A172 (cell line): ENCODE results near the gene ZNF672. TPM values are rescaled to one million over a fixed set of nuclear protein-coding genes. Genes with fewer than 3 reads are reported as not detected.
"Not testable (repeated sequence)": the region's sequence is repeated elsewhere in the genome, so short reads cannot be mapped to it uniquely, and the experiment has no call there.

ENCODE experiments used
- DNase-seq: peaks from one replicate; pipeline ENCODE4 v3.0.0-alpha.2; 2015; ENCODE audit warnings: low spot score
- total RNA-seq: library from RNA; depleted of rRNA; stranded (reverse); fragments of >200 nt; shearing (Covaris generic); gene quantifications from 2 replicates; pipeline ENCODE4 v1.2.3, GENCODE V29; 2014

ZNF672 gene
- total RNA-seq, 1 experiment from 2014 or later, result 28.3 TPM

- DNase-seq, result no peak
Observed at GRCh38 chr1:248812736-248813425, 25.1 kb upstream of the ZNF672 start.

DNA sequence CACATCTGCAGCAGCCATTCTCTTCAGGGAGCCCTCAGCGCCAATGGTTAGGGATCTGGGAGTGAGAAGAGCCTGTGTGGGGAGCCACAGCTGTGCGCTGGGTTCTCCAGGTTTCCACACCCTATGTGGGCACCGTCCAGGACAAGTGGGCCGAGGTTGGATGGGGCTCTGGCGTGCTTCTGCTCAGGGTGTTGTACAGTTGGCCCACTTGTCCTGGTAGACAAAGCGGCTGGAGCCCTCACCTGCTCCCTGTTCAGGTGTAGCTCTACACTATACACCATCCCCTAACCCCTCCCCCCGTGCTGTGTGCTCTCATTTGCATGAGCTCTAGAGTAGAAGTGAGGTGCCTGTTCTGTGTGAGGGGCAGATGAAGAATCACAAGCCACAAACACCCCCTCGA is 24.5 kb upstream of the ZNF672 start:
- no peak for DNase-seq

DNA sequence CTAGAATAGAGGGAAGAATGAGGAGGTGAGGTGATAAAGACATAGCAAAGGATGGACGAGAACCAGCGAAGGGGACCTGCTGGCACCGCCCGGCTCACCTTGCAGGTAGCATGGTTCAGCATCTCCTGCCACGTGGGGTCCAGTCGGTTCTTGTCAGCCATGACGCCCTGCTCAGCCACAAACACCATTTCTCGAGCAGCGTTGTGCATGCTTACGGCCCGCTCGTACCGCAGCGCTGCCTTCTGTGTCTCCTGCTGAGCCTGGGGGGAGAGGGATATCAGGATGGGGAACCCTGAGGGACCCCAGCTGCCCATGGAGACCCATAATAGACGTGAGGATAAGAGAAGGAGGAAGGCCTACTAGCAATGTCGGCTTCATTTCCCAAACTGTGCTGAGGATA is 23.7 kb upstream of the ZNF672 start:
- DNase-seq, result no peak

DNA sequence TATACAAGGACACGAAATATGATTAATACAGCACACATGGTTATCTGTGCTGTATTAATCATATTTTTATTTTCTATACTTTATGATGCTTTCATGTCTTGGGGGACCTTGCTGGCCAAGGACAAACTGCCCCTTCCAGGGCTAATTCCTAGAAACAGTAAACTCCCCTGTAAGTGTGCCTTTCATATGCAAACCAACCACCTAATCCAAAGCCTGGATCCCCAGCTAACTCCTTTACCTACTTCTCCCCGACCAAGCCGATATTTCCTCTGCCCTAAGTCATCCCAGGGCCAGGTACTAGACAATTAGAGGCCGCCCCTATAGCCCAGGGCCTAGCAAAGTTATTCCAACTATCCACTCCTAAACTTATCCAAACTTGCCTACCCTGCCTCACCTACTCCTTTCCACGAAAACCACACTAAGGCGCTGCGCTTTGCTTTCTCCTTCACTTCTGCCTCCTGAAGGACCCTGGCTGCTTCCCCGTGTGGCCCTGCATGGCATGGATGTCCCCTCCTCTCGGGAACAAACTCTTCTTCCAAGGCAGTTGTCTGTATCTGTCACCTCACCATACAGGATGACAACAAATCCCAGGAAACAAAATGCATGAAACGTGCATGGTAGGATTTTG is 22.5 kb upstream of the ZNF672 start:
- DNase-seq, result no peak

DNA sequence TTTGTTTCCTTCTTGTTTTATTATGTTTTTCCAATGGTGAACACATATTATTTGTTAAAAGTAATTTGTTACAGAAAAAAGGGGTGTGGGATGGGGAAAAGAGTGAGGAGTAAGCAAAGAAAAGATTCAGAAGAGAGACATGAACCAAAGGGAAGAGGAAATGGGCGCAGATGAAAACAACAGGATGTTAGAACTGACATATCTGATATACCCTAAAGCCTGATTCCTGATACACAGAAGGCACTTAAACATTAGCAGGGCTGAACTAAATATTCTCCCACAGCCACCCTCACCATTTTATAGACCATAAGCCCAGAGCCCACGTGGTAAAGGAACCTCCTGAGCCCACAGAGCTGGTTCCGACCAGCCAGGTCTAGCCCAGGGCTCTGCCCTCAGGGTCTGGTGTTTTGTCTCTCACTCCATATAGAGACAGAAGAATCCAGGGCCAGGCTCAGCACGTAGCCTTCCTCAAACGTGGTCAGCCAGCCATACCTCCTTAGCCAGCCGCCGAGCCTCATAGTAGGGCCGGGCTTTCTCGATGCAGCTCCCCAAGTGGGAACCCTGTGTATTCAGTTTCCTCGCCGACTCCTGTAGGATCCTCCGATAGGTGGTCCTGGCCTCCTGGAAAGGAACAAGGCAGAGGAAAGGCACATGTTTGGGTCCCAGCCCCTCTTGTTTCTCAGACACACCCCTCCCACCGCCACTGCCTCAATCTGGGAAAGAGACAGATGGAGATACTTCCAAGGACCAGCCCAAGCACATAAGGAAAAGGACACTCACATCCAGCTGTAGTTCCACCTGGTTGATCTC is 21.8 kb upstream of the ZNF672 start:
- no peak for DNase-seq

GRCh38 chr1:248817065-248817464 is 21.0 kb upstream of the ZNF672 start:
- DNase-seq, result no peak

- DNase-seq, result no peak
Observed at GRCh38 chr1:248818505-248819374, 19.3 kb upstream of the ZNF672 start.

GRCh38 chr1:248820041-248820585 is 17.9 kb upstream of the ZNF672 start:
- DNase-seq, result no peak

GRCh38 chr1:248821101-248821500 is 16.9 kb upstream of the ZNF672 start:
- peak; percentile 96 for DNase-seq

DNA sequence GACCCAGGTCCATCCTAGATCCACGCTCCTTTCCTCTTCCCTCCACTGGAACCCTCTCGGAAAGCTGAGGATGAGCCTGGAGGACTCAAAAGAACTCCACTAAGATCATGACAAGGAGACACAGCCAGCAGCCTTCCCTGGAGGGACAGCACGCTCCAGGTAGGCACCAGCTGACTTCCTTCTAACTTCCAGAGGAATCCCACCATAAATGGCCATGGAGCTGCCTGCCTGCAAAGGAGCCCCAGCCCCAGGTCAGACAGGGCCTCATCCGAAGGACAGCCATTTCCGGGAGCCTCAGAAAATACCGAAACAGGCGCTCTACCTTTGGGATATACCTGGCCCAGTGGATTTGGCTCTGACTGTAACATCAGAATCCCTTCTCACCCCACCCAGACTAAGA is 16.4 kb upstream of the ZNF672 start:
- DNase-seq, result no peak

- DNase-seq, result no peak
Observed at GRCh38 chr1:248822148-248823032, 15.6 kb upstream of the ZNF672 start.

DNA sequence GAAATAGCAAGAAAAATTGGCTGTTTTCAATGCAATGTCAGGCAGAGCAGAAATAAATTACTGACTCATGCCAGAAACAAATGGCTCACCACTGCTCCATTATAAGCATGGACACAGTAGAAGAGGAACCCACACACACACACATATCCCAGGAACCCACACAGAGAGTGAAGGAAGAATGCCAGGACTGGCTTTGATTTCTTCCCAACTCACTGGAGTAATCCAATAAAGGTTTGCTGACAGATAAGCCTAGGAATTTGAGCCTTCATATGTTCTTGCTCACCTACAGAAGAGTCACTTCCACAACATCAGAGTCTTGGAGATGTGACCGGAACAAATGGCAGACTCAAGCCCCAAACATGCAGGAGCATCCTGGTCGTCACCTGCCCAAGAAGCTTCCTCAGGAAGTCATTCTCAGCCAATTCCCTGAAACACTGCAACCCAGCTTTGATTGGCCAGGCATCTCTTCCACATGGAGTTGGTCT is 14.5 kb upstream of the ZNF672 start:
- DNase-seq, result peak; percentile 84

GRCh38 chr1:248824301-248824700 is 13.7 kb upstream of the ZNF672 start:
- DNase-seq, result no peak

- DNase-seq, result no peak
Observed at GRCh38 chr1:248824701-248825100, 13.3 kb upstream of the ZNF672 start.

- DNase-seq, result no peak
Observed at GRCh38 chr1:248825136-248825535, 12.9 kb upstream of the ZNF672 start.

DNA sequence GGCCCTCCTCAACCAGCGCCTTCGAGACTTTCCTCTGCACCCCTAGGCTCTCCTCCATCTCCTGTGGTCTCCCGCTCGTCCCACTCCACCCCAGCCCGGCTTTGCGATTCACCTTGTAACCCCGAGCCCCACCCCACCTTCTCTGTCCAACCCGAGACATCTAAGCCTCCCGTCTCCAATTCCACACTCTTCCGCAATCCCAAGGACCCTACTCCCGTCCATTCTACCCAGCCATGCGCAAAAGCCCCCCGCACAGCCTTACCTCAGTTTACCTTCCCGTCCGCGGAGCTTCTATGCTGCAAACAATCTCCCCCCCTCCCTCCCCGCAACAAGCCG is 12.5 kb upstream of the ZNF672 start:
- DNase-seq, result no peak

GRCh38 chr1:248825909-248826760 is 11.9 kb upstream of the ZNF672 start, which contains the start of gene SH3BP5L:
Gene SH3BP5L, minus strand, starts transcription at chr1:248825915. Its CDS starts 980 bp downstream, at chr1:248824935.
- peak; percentile 98 for DNase-seq

GRCh38 chr1:248828845-248829244 is 9.2 kb upstream of the ZNF672 start:
- peak; percentile 95 for DNase-seq

DNA sequence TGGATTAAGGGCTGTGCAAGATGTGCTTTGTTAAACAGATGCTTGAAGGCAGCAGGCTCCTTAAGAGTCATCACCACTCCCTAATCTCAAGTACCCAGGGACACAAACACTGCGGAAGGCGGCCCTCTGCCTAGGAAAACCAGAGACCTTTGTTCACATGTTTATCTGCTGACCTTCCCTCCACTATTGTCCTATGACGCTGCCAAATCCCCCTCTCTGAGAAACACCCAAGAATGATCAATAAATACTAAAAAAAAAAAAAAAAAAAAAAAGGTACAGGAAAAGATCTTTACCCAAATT is 7.4 kb upstream of the ZNF672 start:
- not testable (repeated sequence) for DNase-seq

GRCh38 chr1:248831842-248832241 is 6.2 kb upstream of the ZNF672 start:
- DNase-seq, result no peak
